Stimulated activated CD4-positive, alpha-beta T cell treated with anti-CD3 and anti-CD28 coated beads, TNF-alpha, amount 100 ng/mL, for 24 hours (primary cell): ENCODE results near the gene NACC1.
"Not testable (repeated sequence)": the region's sequence is repeated elsewhere in the genome, so short reads cannot be mapped to it uniquely, and the experiment has no call there.

Experiments used
- DNase-seq, 3 experiments: peaks; one replicate each; pipeline ENCODE4 v3.0.0-alpha.2; 2020; ENCODE audit warnings: low read depth in 3 of 3

The NACC1 gene

DNA sequence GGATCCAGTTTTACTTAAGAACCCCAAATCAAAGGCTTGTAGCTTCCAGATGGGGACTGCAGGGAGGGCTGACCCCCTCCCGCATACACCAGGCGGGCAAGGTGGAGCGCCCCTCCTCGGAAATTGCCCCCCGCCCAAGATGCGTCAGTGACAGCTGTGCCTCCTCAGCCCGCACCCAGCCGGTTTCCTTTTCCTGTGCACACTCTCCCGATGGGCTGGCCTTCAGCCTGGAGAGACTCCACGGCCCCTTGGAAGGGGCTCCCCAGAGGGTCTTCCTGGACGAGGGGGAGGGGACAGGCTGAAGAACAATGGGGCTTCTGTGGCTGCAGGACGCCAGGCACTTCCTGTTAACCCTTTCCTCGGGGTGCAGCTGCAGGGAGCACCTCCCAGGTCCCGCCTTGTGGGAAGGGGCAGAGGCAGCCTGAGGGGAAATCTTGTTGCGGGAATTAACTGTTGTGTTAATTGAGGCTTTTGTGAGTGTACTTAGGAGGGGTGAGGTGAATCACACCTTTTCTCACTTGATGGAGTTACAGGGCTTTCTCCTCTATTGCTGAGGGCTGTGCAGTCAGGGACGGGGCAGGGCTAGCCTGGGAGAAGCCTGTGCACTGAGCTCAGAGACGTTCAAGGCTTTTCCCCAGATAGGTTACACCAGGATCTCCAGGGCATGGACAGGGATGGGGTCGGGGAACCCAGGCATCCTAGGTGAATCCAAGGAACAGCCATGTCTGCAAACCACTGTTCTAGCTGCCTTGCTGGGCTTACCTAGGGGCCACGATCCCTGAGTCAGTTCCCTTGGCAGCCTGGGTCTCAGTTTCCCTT is 46.5 kb downstream of the NACC1 start:
- DNase-seq = peak in 1 of 3 experiments; percentile 32

DNA sequence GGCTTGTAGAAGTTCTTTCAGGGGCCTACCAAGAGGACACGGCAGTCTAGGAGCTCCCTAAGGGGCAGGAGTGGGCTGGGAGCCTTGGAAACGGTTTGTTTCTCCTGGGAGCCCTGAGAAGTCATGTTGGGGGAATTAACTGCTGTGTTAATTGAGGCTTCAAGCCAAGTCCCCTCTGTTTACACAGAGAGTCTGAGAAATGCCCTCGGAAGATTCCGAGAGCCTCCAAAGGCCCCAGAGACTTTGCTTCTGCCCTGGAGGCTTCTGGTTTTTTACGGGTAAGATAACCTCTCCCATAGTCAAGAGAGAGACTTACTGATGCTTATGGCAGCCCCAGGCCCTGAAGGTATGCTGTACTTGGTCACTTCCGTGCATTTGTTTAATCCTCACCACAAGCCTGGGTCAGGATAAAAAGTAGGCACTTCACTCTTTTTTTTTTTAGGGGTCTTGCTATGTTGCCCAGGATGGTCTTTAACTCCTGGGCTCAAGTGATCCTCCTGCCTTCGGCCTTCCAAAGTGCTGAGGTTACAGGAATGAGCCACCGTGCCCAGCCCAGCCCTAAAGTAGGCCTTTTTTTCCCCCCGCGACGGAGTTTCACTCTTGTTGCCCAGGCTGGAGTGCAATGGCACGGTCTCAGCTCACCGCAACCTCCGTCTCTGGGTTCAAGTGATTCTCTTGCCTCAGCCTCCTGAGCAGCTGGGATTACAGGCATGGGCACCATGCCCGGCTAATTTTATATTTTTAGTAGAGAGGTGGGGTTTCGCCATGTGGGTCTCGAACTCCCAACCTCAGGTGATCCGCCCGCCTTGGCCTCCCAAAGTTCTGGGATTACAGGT is 47.3 kb downstream of the NACC1 start:
- DNase-seq = no peak

DNA sequence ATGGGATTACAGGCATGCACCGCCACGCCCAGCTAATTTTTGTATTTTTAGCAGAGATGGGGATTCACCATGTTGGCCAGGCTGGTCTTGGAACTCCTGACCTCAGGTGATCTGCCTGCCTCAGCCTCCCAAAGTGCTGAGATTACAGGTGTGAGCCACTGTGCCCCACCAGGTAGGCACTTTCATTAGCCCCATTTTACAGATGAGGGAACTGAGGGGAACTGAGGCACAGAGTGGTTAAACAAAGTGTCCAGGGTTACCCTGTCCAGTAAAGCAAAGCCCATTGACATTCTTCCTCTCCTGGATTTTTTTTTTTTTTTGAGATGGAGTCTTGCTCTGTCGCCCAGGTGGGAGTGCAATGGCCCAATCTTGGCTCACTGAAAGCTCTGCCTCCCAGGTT is 48.1 kb downstream of the NACC1 start:
- DNase-seq = not testable (repeated sequence)

- DNase-seq = no peak
Observed at GRCh38 chr19:13169769-13170168, 51.7 kb downstream of the NACC1 start.

DNA sequence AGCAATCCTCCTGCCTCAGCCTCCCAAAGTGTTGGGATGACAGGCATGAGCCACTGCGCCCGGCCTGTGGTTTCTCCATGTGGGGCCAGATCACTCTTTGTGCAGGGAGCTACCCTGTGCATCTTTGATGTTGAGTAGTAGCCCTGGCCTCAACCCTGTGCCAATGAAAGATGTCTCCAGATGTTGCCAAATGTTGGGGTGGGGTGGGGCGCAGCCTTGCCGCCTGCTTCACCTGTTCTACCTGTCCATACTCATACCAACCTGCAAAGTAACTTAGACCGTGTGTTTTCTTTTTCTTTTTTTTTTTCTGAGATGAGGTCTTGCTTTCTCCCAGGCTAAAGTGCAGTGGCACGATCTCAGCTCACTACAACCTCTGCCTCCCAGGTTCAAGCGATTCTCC is 53.1 kb downstream of the NACC1 start:
- no peak for DNase-seq

- DNase-seq = peak in 2 of 3 experiments; percentile 68 to 83
Observed at GRCh38 chr19:13172346-13173138, 54.5 kb downstream of the NACC1 start.

- DNase-seq = no peak
Observed at GRCh38 chr19:13173139-13173737, 55.2 kb downstream of the NACC1 start.

DNA sequence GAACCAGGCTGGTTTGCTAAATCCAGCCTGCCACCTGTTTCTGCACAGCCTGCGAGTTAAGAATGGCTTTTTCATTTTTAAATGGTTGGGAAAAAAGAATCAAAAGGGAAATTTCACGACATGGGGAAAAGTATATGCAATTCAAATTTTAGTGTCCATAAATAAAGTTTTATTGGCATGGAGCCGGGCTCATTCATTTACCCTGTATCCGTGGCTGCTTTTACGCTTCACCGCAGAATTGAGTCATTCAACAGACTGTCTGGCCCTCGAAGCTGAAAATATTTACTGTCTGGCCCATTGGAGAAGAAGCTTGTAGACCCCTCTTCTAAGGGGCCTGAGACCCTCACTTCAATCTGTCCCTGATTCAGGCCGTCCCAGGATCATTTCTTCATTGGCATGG is 58.3 kb downstream of the NACC1 start:
- no peak for DNase-seq

GRCh38 chr19:13177584-13177983 is 59.5 kb downstream of the NACC1 start:
- not testable (repeated sequence) for DNase-seq

GRCh38 chr19:13178291-13178690 is 60.2 kb downstream of the NACC1 start:
- DNase-seq = not testable (repeated sequence)

- DNase-seq = peak in 1 of 3 experiments; percentile 36
Observed at GRCh38 chr19:13181747-13182388, 63.8 kb downstream of the NACC1 start.

GRCh38 chr19:13184926-13185325 is 66.9 kb downstream of the NACC1 start:
- not testable (repeated sequence) for DNase-seq

DNA sequence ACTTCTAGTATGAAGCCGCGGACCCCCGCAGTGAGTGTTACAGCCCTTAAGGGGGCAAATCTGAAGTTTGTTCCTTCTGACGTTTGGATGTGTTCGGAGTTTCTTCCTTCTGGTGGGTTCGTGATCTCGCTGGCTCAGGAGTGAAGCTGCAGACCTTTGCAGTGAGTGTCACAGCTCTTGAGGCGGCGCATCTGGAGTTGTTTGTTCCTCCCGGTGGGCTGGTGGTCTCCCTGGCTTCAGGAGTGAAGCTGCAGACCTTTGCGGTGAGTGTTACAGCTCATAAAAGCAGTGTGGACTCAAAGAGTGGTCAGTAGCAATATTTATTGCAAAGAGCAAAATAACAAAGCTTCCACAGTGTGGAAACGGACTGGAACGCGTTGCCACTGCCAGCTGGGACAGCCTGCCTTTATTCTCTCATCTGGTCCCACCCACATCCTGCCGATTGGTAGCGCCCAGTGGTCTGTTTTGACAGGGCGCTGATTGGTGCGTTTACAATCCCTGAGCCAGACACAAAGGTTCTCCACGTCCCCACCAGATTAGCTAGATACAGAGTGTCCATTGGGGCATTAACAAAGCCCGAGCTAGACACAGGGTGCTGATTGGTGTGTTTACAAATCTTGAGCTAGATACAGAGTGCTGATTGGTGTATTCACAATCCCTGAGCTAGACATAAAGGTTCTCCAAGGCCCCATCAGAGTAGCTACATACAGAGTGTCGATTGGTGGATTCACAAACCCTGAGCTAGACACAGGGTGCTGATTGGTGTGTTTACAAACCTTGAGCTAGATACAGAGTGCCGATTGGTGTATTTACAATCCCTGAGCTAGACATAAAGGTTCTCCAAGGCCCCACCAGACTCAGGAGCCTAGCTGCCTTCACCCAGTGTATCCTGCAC is 67.9 kb downstream of the NACC1 start:
- DNase-seq = not testable (repeated sequence)

- DNase-seq = not testable (repeated sequence)
Observed at GRCh38 chr19:13186688-13187087, 68.6 kb downstream of the NACC1 start.

DNA sequence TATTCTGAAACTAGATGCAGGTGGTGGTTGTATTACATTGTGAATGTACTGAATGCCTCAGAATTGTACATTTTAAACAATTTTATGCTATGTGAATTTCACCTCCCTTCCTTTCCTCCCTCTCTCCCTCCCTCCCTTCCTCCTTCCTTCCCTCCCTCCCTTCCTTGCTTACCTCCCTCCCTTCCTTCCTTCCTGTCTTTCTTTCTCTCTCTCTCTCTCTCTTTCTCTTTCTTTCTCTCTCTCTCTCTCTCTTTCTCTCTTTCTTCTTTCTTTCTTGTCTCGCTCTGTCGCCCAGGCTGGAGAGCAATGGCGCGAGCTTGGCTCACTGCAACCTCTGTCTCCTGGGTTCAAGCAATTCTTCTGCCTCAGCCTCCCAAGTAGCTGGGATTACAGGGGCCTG is 69.4 kb downstream of the NACC1 start:
- DNase-seq = no peak

GRCh38 chr19:13189600-13189999 is 71.5 kb downstream of the NACC1 start:
- DNase-seq = no peak
